Sigmoid colon (tissue), 7 donors: ENCODE data around the gene CUEDC1. TPM values are rescaled to one million over a fixed set of nuclear protein-coding genes. Genes with fewer than 3 reads are reported as not detected.

Experiments used
- DNase-seq: peaks from one replicate; pipeline ENCODE4 v3.0.0-alpha.2; 2019
- H3K27ac ChIP-seq, 4 donors: fragments of 200-600 bp; sonication (generic); one replicate each; pipeline ENCODE4 v1.5.1; 2016 to 2019; ENCODE audit warnings: mild to moderate bottlenecking in 1 of 4
- H3K27me3 ChIP-seq, 3 donors: fragments of 200-600 bp; sonication (generic); one replicate each; pipeline ENCODE4 v1.5.1; 2019; ENCODE audit warnings: mild to moderate bottlenecking in 1 of 3
- H3K36me3 ChIP-seq, 4 donors: fragments of 200-600 bp; sonication (generic); one replicate each; pipeline ENCODE4 v1.5.1; 2016 to 2019
- H3K4me1 ChIP-seq, 4 donors: fragments of 200-600 bp; sonication (generic); one replicate each; pipeline ENCODE4 v1.5.1; 2017 to 2019
- H3K4me3 ChIP-seq, 4 donors: fragments of 200-600 bp; sonication (generic); one replicate each; pipeline ENCODE4 v1.5.1; 2017 to 2019; ENCODE audit warnings: mild to moderate bottlenecking in 2 of 4, moderate library complexity in 1 of 4
- H3K9me3 ChIP-seq, 4 donors: fragments of 200-600 bp in 3 of 4; sonication (generic) in 3 of 4; one replicate each; pipeline versions ENCODE4 v1.5.1 to v1.6.1; 2013 to 2019
- CTCF ChIP-seq, 4 experiments: fragments of 450-650 bp in 3 of 4; fragments of 200-600 bp in 1 of 4; IDR thresholded peaks; one replicate each; pipeline ENCODE4 v1.5.1; 2016 to 2019; ENCODE audit warnings: antibody characterized with exemption in 4 of 4, mild to moderate bottlenecking in 3 of 4, moderate library complexity in 2 of 4
- EP300 ChIP-seq, 4 donors: sonication (generic); formaldehyde crosslinking; IDR thresholded peaks; one replicate each; pipeline ENCODE4 v1.6.1; 2017; ENCODE audit warnings: antibody characterized with exemption in 4 of 4
- POLR2A ChIP-seq, 2 donors: fragments of 450-650 bp; IDR thresholded peaks; one replicate each; pipeline ENCODE4 v1.6.1; 2016; ENCODE audit warnings: antibody characterized with exemption in 2 of 2, mild to moderate bottlenecking in 2 of 2, moderate library complexity in 2 of 2
- POLR2AphosphoS5 ChIP-seq, 4 donors: sonication (generic); formaldehyde crosslinking; IDR thresholded peaks; one replicate each; pipeline ENCODE4 v1.6.1; 2017; ENCODE audit warnings: antibody characterized with exemption in 4 of 4
- WGBS, 2 donors: extraction: QIAGEN DNeasy Blood & Tissue Kit; methylation state at CpG; one replicate each; pipeline ENCODE4 v1.1.7; 2013; 5-methylcytosine and 5-hydroxymethylcytosine counted together
- intact Hi-C: fragments of 100-400 bp; cut with DNase I; formaldehyde crosslinking; loops from one replicate; pipeline ENCODE4 v1.15.1; 2023
- polyA plus RNA-seq, 3 donors: library from polyadenylated mRNA; stranded (reverse); fragments of 200-250 nt; gene quantifications; one replicate each; pipeline ENCODE4 v1.2.3, GENCODE V29; 2013
- total RNA-seq, 4 donors: library from RNA; depleted of rRNA; stranded (reverse); fragments of >200 nt; gene quantifications; one replicate each; pipeline ENCODE4 v1.1.0, GENCODE V29; 2016
- donor health status: healthy with polysubstance abuse.
- donor health status: Bipolar disorder and iron deficiency.
- donor health status: healthy.

CUEDC1 gene
- total and polyA plus RNA-seq, 7 donors: 3.0 to 64.0 (median 29.5) TPM

GRCh38 chr17:57956291-57957119 is 1.3 kb upstream of the CUEDC1 start:
- intact Hi-C loops: loop anchor here (2.0 kb wide), 1 partner anchor 26 kb away; no protein-coding TSS in a partner anchor
- H3K4me3 ChIP-seq: peak overlapping the region in 2 of 4 donors; percentile 91 to 96
- H3K4me1 ChIP-seq: peaks cover 0 to 42% (median 39%) of the 10 kb centered on the region in 4 donors
- H3K27ac ChIP-seq: peak overlapping the region; percentile 86 to 100 (median 98)
- no peaks in the 10 kb centered on the region for H3K36me3 ChIP-seq
- WGBS, 2 donors: 39 to 48% methylated on average over 13 of the region's 13 CpGs
- TF ChIP-seq POLR2AphosphoS5 (IDR thresholded peaks at IDR 0.05) (no peak), POLR2A (IDR thresholded peaks at IDR 0.05) (no peak), EP300 (IDR thresholded peaks at IDR 0.05) (no peak), CTCF (IDR thresholded peaks at IDR 0.05) (no peak)
- H3K27me3 ChIP-seq: no peaks in the 10 kb centered on the region
- H3K9me3 ChIP-seq: no peaks in the 10 kb centered on the region
- peak; percentile 55 for DNase-seq

- intact Hi-C loops: loop anchor here (2.0 to 5.0 kb wide), 3 partner anchors 42 to 94 kb away; no protein-coding TSS in a partner anchor
- WGBS, 2 donors: 1 to 2% methylated on average over 85 of the region's 85 CpGs
- peak overlapping the region; percentile 70 to 96 (median 88) for H3K4me3 ChIP-seq
- peak overlapping the region; percentile 97 to 100 (median 99) for H3K27ac ChIP-seq
- H3K36me3 ChIP-seq: no peaks in the 10 kb centered on the region
- H3K27me3 ChIP-seq: no peaks in the 10 kb centered on the region
- H3K9me3 ChIP-seq: no peaks in the 10 kb centered on the region
- TF ChIP-seq EP300 (IDR thresholded peaks at IDR 0.05): no peak
- TF ChIP-seq POLR2A (IDR thresholded peaks at IDR 0.05): peak in 1 of 2 donors; percentile 64
- no peak for TF ChIP-seq CTCF (IDR thresholded peaks at IDR 0.05)
- TF ChIP-seq POLR2AphosphoS5 (IDR thresholded peaks at IDR 0.05): peak; percentile 51 to 86 (median 78)
- DNase-seq: peak; percentile 93
- peaks cover 0 to 61% (median 58%) of the 10 kb centered on the region in 4 donors for H3K4me1 ChIP-seq
These were observed 622 bp downstream of the CUEDC1 start for GRCh38 chr17:57954397-57955182.

GRCh38 chr17:57953705-57954396 is 1.4 kb downstream of the CUEDC1 start:
- peak overlapping the region; percentile 70 to 96 (median 88) for H3K4me3 ChIP-seq
- peak; percentile 73 for DNase-seq
- peak overlapping the region; percentile 97 to 100 (median 99) for H3K27ac ChIP-seq
- WGBS, 2 donors: 81 to 82% methylated on average over 13 of the region's 13 CpGs
- H3K27me3 ChIP-seq: no peaks in the 10 kb centered on the region
- H3K9me3 ChIP-seq: no peaks in the 10 kb centered on the region
- intact Hi-C loops: loop anchor here (2.0 to 5.0 kb wide), 3 partner anchors 42 to 93 kb away; no protein-coding TSS in a partner anchor
- peaks cover 0 to 69% (median 65%) of the 10 kb centered on the region in 4 donors for H3K4me1 ChIP-seq
- TF ChIP-seq EP300 (IDR thresholded peaks at IDR 0.05) (no peak), CTCF (IDR thresholded peaks at IDR 0.05) (no peak), POLR2A (IDR thresholded peaks at IDR 0.05) (no peak), POLR2AphosphoS5 (IDR thresholded peaks at IDR 0.05) (no peak)
- H3K36me3 ChIP-seq: no peaks in the 10 kb centered on the region

GRCh38 chr17:57953219-57953618 is 2.0 kb downstream of the CUEDC1 start:
- Histone ChIP-seq H3K36me3 (no peaks in the 10 kb centered on the region), H3K27ac (peak overlapping the region; percentile 97 to 100 (median 99)), H3K4me3 (peak overlapping the region in 1 of 4 donors; percentile 96), H3K9me3 (no peaks in the 10 kb centered on the region), H3K27me3 (no peaks in the 10 kb centered on the region), H3K4me1 (peaks cover 0 to 75% (median 71%) of the 10 kb centered on the region in 4 donors)
- TF ChIP-seq CTCF (IDR thresholded peaks at IDR 0.05) (no peak), POLR2AphosphoS5 (IDR thresholded peaks at IDR 0.05) (no peak), POLR2A (IDR thresholded peaks at IDR 0.05) (no peak), EP300 (IDR thresholded peaks at IDR 0.05) (no peak)
- intact Hi-C loops: loop anchor here (5.0 kb wide), 1 partner anchor 41 kb away; no protein-coding TSS in a partner anchor
- WGBS, 2 donors: 94 to 96% methylated on average over 1 of the region's 1 CpG
- peak; percentile 65 for DNase-seq
